Loucy (cell line): ENCODE data around the gene PANK1.
"Not testable (repeated sequence)": the region's sequence is repeated elsewhere in the genome, so short reads cannot be mapped to it uniquely, and the experiment has no call there.

ENCODE experiments used
- H2AFZ ChIP-seq: fragments of 200-600 bp; sonication (generic); 2 replicates; pipeline ENCODE4 v1.6.0; 2016; ENCODE audit warnings: antibody characterized with exemption, mild to moderate bottlenecking, low read length, moderate library complexity
- H3F3A ChIP-seq: fragments of 200-600 bp; 2 replicates; pipeline ENCODE4 v1.6.0; 2016; ENCODE audit warnings: antibody characterized with exemption, low read depth, mild to moderate bottlenecking
- H3K27me3 ChIP-seq: fragments of 200-600 bp; sonication (generic); 2 replicates; pipeline ENCODE4 v1.6.1; 2014; ENCODE audit warnings: low read length, mild to moderate bottlenecking; ENCODE audit not compliant: insufficient read depth, poor library complexity, severe bottlenecking
- H3K36me3 ChIP-seq: fragments of 200-600 bp; sonication (generic); 2 replicates; pipeline ENCODE4 v1.6.1; 2016; ENCODE audit warnings: low read length; ENCODE audit not compliant: insufficient read depth
- H3K4me1 ChIP-seq: fragments of 200-600 bp; sonication (generic); 2 replicates; pipeline ENCODE4 v1.5.1; 2014; ENCODE audit warnings: low read length, mild to moderate bottlenecking; ENCODE audit not compliant: insufficient read depth, poor library complexity, severe bottlenecking
- H3K4me2 ChIP-seq: fragments of 200-600 bp; sonication (generic); 2 replicates; pipeline ENCODE4 v1.6.0; 2014; ENCODE audit warnings: antibody characterized with exemption, low read length, low read depth, mild to moderate bottlenecking; ENCODE audit not compliant: poor library complexity, severe bottlenecking
- H3K4me3 ChIP-seq: fragments of 200-600 bp; sonication (generic); 2 replicates; pipeline ENCODE4 v1.5.1; 2014; ENCODE audit warnings: low read length, mild to moderate bottlenecking, mixed read lengths; ENCODE audit not compliant: poor library complexity, severe bottlenecking
- H3K79me2 ChIP-seq: fragments of 200-600 bp; sonication (generic); 2 replicates; pipeline ENCODE4 v1.6.1; 2014; ENCODE audit warnings: low read length; ENCODE audit not compliant: insufficient read depth
- H3K9ac ChIP-seq: fragments of 200-600 bp; sonication (generic); 2 replicates; pipeline ENCODE4 v1.6.0; 2014; ENCODE audit warnings: mild to moderate bottlenecking, low read depth, low read length, moderate library complexity; ENCODE audit not compliant: poor library complexity, severe bottlenecking
- H3K9me2 ChIP-seq: fragments of 200-600 bp; sonication (generic); replicated peaks from 2 replicates; pipeline ENCODE4 v1.6.1; 2016; ENCODE audit warnings: low read depth, low read length, mixed read lengths
- H3K9me3 ChIP-seq: fragments of 200-600 bp; sonication (generic); 2 replicates; pipeline ENCODE4 v1.6.1; 2014; ENCODE audit warnings: mild to moderate bottlenecking, antibody characterized with exemption, low read length, low read depth; ENCODE audit not compliant: insufficient read depth
- H4K20me1 ChIP-seq: fragments of 200-600 bp; sonication (generic); 2 replicates; pipeline ENCODE4 v1.6.0; 2014; ENCODE audit warnings: antibody characterized with exemption, low read length, mild to moderate bottlenecking; ENCODE audit not compliant: insufficient read depth, poor library complexity, severe bottlenecking
- CTCF ChIP-seq: fragments of 200-600 bp; sonication (generic); conservative IDR thresholded peaks from 2 replicates; pipeline ENCODE4 v1.5.1; 2014; ENCODE audit warnings: mild to moderate bottlenecking, antibody characterized with exemption, low read length
- EZH2phosphoT487 ChIP-seq: fragments of 200-600 bp; IDR thresholded peaks from 2 replicates; pipeline ENCODE4 v1.6.1; 2018; ENCODE audit warnings: antibody characterized with exemption, mild to moderate bottlenecking, moderate library complexity, borderline replicate concordance

The PANK1 gene

GRCh38 chr10:89548673-89549072 is 96.4 kb downstream of the PANK1 start:
- no peak for TF ChIP-seq EZH2phosphoT487
- no peak for TF ChIP-seq CTCF
- H3K27me3 ChIP-seq = no peaks in the 10 kb centered on the region
- H3K4me1 ChIP-seq = no peaks in the 10 kb centered on the region
- H2AFZ ChIP-seq = peak overlapping the region; percentile 68; the same call in 1 of the 2 replicates
- no peak overlapping the region for H3K4me3 ChIP-seq
- peak overlapping the region; percentile 10 for H3K9ac ChIP-seq
- H3K9me3 ChIP-seq = no peaks in the 10 kb centered on the region
- H3K79me2 ChIP-seq = no peaks in the 10 kb centered on the region
- H3K9me2 ChIP-seq = no peaks in the 10 kb centered on the region
- no peaks in the 10 kb centered on the region for H3K36me3 ChIP-seq
- H3F3A ChIP-seq = no peaks in the 10 kb centered on the region
- H3K4me2 ChIP-seq = no peak overlapping the region
- H4K20me1 ChIP-seq = no peaks in the 10 kb centered on the region

- Histone ChIP-seq H3K27me3 (no peaks in the 10 kb centered on the region), H4K20me1 (no peaks in the 10 kb centered on the region), H3K36me3 (no peaks in the 10 kb centered on the region), H3K4me1 (no peaks in the 10 kb centered on the region), H3K4me3 (no peak overlapping the region), H3F3A (no peaks in the 10 kb centered on the region), H3K9me3 (no peaks in the 10 kb centered on the region), H3K9ac (no peak overlapping the region), H3K4me2 (no peak overlapping the region), H3K9me2 (no peaks in the 10 kb centered on the region), H2AFZ (no peak overlapping the region), H3K79me2 (no peaks in the 10 kb centered on the region)
- TF ChIP-seq EZH2phosphoT487 (no peak), CTCF (no peak)
These were observed 97.1 kb downstream of the PANK1 start for GRCh38 chr10:89547853-89548513.

GRCh38 chr10:89546651-89547050 is 98.4 kb downstream of the PANK1 start:
- H3K79me2 ChIP-seq, H3K9me3 ChIP-seq, H3K36me3 ChIP-seq, H3K9ac ChIP-seq, H4K20me1 ChIP-seq, H3K27me3 ChIP-seq, H2AFZ ChIP-seq, H3F3A ChIP-seq, H3K9me2 ChIP-seq, H3K4me1 ChIP-seq, H3K4me3 ChIP-seq, H3K4me2 ChIP-seq: not testable (repeated sequence)

- H3K4me1 ChIP-seq = no peaks in the 10 kb centered on the region
- no peaks in the 10 kb centered on the region for H3K9me3 ChIP-seq
- H3K9ac ChIP-seq = no peak overlapping the region
- H3K36me3 ChIP-seq = no peaks in the 10 kb centered on the region
- no peak overlapping the region for H3K4me3 ChIP-seq
- no peaks in the 10 kb centered on the region for H3K9me2 ChIP-seq
- H3K79me2 ChIP-seq = no peaks in the 10 kb centered on the region
- H2AFZ ChIP-seq = no peak overlapping the region
- H3F3A ChIP-seq = no peaks in the 10 kb centered on the region
- H3K27me3 ChIP-seq = no peaks in the 10 kb centered on the region
- H4K20me1 ChIP-seq = no peaks in the 10 kb centered on the region
- H3K4me2 ChIP-seq = no peak overlapping the region
- no peak for TF ChIP-seq CTCF
- TF ChIP-seq EZH2phosphoT487 = no peak
These were observed 101.2 kb downstream of the PANK1 start for GRCh38 chr10:89543841-89544240.
